Measurements from ENCODE around the gene AEN.

Gene AEN

DNA sequence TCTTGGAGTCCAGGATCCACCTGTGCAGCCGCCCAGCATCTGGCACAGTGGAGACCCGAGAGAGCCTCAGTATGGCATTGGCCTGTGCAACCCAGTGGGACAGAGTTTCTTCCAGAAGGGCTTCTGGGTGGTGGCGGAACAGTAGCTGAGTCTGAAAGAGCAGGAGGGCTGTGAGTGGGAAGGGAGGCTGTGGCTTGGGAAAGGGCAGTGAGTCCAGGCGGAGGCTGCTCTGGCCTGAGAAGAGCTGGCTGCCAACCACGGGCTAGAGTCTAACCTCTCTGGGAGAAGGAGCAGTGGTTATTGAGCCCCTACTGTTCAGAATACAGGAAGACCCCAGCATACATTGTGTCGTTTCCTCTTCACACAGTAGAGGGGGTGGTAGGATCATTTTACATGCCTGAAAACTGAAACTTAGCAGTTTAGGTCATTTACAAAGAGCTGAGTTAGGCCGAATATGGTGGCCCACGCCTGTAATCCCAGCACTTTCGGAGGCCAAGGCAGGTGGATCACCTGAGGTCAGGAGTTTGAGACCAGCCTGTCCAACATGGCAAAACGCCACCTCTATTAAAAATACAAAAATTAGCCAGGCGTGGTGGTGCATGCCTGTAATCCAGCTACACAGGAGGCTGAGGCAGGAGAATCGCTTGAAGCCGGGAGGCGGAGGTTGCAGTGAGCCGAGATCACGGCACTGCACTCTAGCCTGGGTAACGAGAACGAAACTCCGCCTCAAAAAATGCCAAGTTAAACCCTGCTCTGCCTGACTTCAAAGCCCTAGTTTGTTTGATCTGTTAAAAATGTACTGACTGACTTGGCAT lies 3.2 kb downstream of the AEN start:
- H3K4me3 ChIP-seq (ENCODE audit: low read depth, low read length), result peak overlapping the region; percentile 92
- no peak overlapping the region for H2AFZ ChIP-seq (ENCODE audit: low read length, unreplicated experiment)
- peaks cover 45% of the 10 kb centered on the region for H3K4me1 ChIP-seq (ENCODE audit: control insufficient read depth, insufficient read depth, low read length, unreplicated experiment)
- H3K36me3 ChIP-seq (ENCODE audit: insufficient read depth, low read length), result peaks cover 28% of the 10 kb centered on the region
- peak overlapping the region; percentile 96; the same call in 1 of the 2 replicates for H3K27ac ChIP-seq (ENCODE audit: low read depth, low read length)
- no peaks in the 10 kb centered on the region for H3K27me3 ChIP-seq (ENCODE audit: insufficient read depth, low read length)
- H3K79me2 ChIP-seq (ENCODE audit: control insufficient read depth, insufficient read depth, low read length, unreplicated experiment), result peaks cover 81% of the 10 kb centered on the region

DNA sequence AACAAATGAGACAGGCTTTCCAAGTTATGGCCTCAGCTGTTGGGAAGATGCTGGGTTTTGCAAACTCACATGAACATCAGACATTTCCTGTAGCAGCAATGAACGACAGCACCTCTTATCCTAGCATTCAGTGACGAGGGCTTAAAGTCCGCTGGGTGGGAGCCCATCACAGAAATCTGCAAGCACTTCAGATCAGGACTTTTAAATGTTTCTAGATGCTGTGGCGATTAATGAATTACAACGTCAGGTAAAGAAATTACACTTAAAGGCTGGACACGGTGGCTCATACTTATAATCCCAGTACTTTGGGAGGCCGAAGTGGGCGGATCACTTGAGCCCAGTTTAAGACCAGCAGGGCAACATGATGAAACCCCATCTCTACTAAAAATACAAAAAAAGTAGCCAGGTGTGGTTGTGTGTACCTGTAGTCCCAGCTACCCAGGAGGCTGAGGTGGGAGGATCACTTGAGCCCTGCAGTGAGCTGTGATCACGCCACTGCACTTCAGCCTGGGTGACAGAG lies 3.9 kb downstream of the AEN start:
- Histone ChIP-seq H3K27ac (ENCODE audit: low read depth, low read length) (no peak overlapping the region), H2AFZ (ENCODE audit: low read length, unreplicated experiment) (no peak overlapping the region), H3K36me3 (ENCODE audit: insufficient read depth, low read length) (peaks cover 32% of the 10 kb centered on the region), H3K4me3 (ENCODE audit: low read depth, low read length) (peak overlapping the region; percentile 17), H3K27me3 (ENCODE audit: insufficient read depth, low read length) (no peaks in the 10 kb centered on the region), H3K79me2 (ENCODE audit: control insufficient read depth, insufficient read depth, low read length, unreplicated experiment) (peaks cover 87% of the 10 kb centered on the region), H3K4me1 (ENCODE audit: control insufficient read depth, insufficient read depth, low read length, unreplicated experiment) (peaks cover 52% of the 10 kb centered on the region)

DNA sequence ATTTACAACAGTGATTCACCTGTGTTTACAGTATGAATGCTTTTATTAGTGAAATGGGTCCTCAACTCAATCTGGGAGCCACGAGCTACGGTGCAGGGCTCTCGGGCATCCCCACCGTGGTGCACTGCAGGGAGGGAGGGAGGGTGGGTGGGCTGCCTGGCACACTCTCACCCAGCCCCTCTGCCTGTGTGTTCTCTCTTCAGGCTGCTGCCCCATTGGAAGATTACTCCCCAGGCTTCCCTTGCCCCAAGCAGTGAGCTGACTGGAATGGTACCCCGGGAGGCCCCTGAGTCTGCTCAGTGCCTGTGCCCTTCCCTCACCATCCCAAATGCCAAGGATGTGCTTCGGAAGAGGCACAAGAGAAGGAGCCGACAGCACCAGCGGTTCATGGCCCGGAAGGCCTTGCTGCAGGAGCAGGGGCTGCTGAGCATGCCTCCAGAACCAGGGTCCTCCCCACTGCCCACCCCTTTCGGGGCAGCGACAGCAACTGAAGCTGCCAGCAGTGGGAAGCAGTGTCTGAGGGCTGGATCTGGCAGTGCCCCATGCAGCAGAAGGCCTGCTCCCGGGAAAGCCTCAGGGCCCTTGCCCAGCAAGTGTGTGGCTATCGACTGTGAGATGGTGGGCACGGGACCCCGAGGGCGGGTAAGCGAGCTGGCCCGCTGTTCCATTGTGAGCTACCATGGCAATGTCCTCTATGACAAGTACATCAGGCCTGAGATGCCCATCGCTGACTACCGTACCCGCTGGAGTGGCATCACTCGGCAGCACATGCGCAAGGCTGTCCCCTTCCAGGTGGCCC lies 5.0 kb downstream of the AEN start:
- Histone ChIP-seq H3K4me3 (ENCODE audit: low read depth, low read length) (no peak overlapping the region), H3K27ac (ENCODE audit: low read depth, low read length) (no peak overlapping the region), H3K36me3 (ENCODE audit: insufficient read depth, low read length) (peaks cover 32% of the 10 kb centered on the region), H3K4me1 (ENCODE audit: control insufficient read depth, insufficient read depth, low read length, unreplicated experiment) (peaks cover 59% of the 10 kb centered on the region), H3K27me3 (ENCODE audit: insufficient read depth, low read length) (no peaks in the 10 kb centered on the region), H3K79me2 (ENCODE audit: control insufficient read depth, insufficient read depth, low read length, unreplicated experiment) (peaks cover 87% of the 10 kb centered on the region), H2AFZ (ENCODE audit: low read length, unreplicated experiment) (no peak overlapping the region)

DNA sequence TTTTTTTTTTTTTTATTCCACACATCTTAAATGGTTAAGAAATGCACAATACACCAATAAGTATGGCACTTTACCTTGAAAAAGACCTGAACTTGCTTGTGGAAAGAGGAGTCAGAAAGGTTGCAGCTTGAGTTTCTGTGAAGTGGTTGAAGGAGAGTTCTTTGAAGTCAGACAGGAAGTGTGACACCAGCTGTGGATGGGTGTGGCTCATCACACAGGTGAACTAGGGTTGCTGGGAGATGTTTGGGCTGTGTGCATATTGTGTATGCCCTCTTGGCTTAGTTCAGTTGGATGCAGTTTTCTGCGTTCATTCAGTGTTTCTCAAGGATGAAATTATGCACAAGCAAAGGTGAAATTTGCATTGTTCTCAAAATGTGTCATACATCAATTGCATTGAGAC lies 6.3 kb downstream of the AEN start:
- H3K4me3 ChIP-seq (ENCODE audit: low read depth, low read length), result no peak overlapping the region
- H3K4me1 ChIP-seq (ENCODE audit: control insufficient read depth, insufficient read depth, low read length, unreplicated experiment), result peaks cover 61% of the 10 kb centered on the region
- no peaks in the 10 kb centered on the region for H3K27me3 ChIP-seq (ENCODE audit: insufficient read depth, low read length)
- no peak overlapping the region for H3K27ac ChIP-seq (ENCODE audit: low read depth, low read length)
- H3K36me3 ChIP-seq (ENCODE audit: insufficient read depth, low read length), result peaks cover 37% of the 10 kb centered on the region
- no peak overlapping the region for H2AFZ ChIP-seq (ENCODE audit: low read length, unreplicated experiment)
- peaks cover 74% of the 10 kb centered on the region for H3K79me2 ChIP-seq (ENCODE audit: control insufficient read depth, insufficient read depth, low read length, unreplicated experiment)

DNA sequence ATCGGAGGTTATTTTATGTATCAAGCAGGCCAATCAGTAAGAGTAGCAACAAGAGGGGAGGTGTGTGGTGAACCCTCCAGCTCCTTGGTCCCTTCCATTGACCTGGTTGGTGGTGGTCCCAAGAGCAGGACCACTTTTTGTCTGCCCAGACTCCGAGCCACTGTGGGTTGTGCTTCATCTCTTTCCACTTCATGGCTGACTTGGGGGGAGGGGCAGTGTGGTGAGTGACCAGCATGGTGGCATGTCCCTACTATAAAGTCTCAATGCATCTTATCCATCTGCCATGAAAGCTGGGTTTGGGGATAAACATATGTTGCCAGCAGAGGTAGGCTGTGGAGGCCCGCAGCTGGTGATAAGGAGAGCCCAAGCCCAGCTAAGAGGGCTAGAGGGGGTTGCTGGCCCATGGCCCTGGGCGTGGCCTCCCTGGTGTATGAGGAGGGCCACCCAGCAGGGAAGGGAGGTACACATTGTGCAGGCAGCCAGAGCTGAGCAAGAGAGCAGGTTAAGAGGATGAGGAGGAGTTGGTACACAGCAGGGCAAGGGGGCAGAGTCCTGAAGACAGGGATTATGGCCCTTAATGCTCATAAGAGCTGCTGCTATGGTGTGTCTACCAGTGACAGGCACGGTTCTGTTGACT lies 7.0 kb downstream of the AEN start:
- no peaks in the 10 kb centered on the region for H3K27me3 ChIP-seq (ENCODE audit: insufficient read depth, low read length)
- no peak overlapping the region for H3K27ac ChIP-seq (ENCODE audit: low read depth, low read length)
- H3K4me3 ChIP-seq (ENCODE audit: low read depth, low read length), result no peak overlapping the region
- H3K79me2 ChIP-seq (ENCODE audit: control insufficient read depth, insufficient read depth, low read length, unreplicated experiment), result peaks cover 67% of the 10 kb centered on the region
- H3K4me1 ChIP-seq (ENCODE audit: control insufficient read depth, insufficient read depth, low read length, unreplicated experiment), result peaks cover 57% of the 10 kb centered on the region
- no peak overlapping the region for H2AFZ ChIP-seq (ENCODE audit: low read length, unreplicated experiment)
- peaks cover 37% of the 10 kb centered on the region for H3K36me3 ChIP-seq (ENCODE audit: insufficient read depth, low read length)

DNA sequence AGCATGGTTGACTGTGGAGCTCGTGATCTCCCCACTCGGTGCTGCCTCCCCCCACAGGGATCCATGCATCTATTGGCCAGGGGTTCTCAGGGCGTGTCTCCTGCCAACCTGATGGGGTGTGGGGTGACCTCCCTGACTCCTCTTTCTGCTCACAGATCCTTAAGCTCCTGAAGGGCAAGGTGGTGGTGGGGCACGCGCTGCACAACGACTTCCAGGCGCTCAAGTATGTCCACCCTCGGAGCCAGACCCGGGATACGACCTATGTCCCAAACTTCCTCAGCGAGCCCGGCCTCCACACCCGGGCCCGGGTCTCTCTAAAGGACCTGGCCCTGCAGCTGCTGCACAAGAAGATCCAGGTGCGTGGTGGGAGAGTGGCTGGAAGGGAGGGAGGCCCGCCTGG lies 7.9 kb downstream of the AEN start:
- peaks cover 37% of the 10 kb centered on the region for H3K36me3 ChIP-seq (ENCODE audit: insufficient read depth, low read length)
- no peak overlapping the region for H3K4me3 ChIP-seq (ENCODE audit: low read depth, low read length)
- no peaks in the 10 kb centered on the region for H3K27me3 ChIP-seq (ENCODE audit: insufficient read depth, low read length)
- H3K27ac ChIP-seq (ENCODE audit: low read depth, low read length), result no peak overlapping the region
- no peak overlapping the region for H2AFZ ChIP-seq (ENCODE audit: low read length, unreplicated experiment)
- peaks cover 48% of the 10 kb centered on the region for H3K4me1 ChIP-seq (ENCODE audit: control insufficient read depth, insufficient read depth, low read length, unreplicated experiment)
- H3K79me2 ChIP-seq (ENCODE audit: control insufficient read depth, insufficient read depth, low read length, unreplicated experiment), result peaks cover 58% of the 10 kb centered on the region

DNA sequence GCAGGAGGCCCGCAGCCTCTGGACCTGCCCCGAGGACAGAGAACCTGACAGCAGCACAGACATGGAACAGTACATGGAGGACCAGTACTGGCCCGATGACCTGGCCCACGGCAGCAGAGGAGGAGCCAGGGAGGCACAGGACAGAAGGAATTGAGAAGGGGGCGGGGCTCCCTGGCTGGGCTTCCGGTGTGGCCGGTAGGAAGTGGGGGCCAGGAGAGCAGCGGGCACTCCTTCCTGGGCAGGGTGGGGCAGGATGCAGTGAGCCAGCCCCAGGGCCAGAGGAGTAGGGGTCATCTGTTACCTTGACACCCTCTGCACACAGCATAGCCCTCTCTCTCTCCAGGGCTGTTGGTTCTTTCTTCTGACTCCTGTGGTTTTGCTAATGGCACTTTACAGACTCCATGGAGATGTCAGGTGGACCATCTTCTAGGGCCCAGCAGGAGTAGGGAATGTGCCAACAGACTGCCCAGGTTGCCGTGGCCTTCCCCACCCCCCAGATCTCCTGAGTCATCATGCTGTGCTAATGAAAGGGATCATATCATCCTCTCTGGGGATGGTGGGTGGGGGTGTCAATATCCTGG lies 9.1 kb downstream of the AEN start:
- Histone ChIP-seq H3K4me3 (ENCODE audit: low read depth, low read length) (no peak overlapping the region), H3K4me1 (ENCODE audit: control insufficient read depth, insufficient read depth, low read length, unreplicated experiment) (peaks cover 36% of the 10 kb centered on the region), H3K36me3 (ENCODE audit: insufficient read depth, low read length) (peaks cover 37% of the 10 kb centered on the region), H2AFZ (ENCODE audit: low read length, unreplicated experiment) (no peak overlapping the region), H3K27me3 (ENCODE audit: insufficient read depth, low read length) (no peaks in the 10 kb centered on the region), H3K79me2 (ENCODE audit: control insufficient read depth, insufficient read depth, low read length, unreplicated experiment) (peaks cover 46% of the 10 kb centered on the region), H3K27ac (ENCODE audit: low read depth, low read length) (peak overlapping the region; percentile 54)

DNA sequence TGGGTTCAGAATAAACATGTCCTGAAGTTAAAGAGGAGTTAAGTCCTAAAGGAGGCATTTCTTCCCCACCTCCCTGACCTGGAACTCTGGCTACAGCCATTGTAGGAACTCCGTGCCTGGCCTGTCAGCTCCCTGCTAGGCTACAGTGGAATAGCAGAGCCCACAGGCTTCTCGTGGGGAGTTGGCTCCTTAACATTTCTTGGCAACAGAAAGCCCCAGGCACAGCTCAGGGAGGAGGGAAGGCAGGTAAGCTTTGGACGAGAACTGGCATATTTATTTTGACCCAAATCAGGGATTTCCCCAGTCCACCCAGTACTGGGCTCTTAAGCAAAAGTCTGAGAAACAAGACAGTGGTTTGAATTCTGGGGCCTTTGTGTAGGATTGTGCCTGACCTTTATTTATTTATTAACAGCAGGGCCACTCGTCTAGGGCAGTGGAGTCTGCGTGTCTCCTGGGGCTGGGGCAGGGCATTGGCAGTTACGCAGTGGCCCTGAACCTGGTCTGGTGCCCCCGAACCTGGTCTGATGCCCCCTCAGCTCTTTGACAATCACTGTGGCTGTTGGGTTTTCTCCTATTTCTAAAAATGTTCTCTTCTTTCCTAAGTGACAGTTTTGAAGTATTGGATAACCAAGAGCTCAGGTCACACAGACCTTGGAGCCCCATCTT lies 9.8 kb downstream of the AEN start:
- H3K79me2 ChIP-seq (ENCODE audit: control insufficient read depth, insufficient read depth, low read length, unreplicated experiment), result peaks cover 39% of the 10 kb centered on the region
- no peaks in the 10 kb centered on the region for H3K27me3 ChIP-seq (ENCODE audit: insufficient read depth, low read length)
- peaks cover 37% of the 10 kb centered on the region for H3K36me3 ChIP-seq (ENCODE audit: insufficient read depth, low read length)
- H2AFZ ChIP-seq (ENCODE audit: low read length, unreplicated experiment), result no peak overlapping the region
- H3K4me1 ChIP-seq (ENCODE audit: control insufficient read depth, insufficient read depth, low read length, unreplicated experiment), result peaks cover 36% of the 10 kb centered on the region
- H3K27ac ChIP-seq (ENCODE audit: low read depth, low read length), result peak overlapping the region; percentile 54
- no peak overlapping the region for H3K4me3 ChIP-seq (ENCODE audit: low read depth, low read length)

DNA sequence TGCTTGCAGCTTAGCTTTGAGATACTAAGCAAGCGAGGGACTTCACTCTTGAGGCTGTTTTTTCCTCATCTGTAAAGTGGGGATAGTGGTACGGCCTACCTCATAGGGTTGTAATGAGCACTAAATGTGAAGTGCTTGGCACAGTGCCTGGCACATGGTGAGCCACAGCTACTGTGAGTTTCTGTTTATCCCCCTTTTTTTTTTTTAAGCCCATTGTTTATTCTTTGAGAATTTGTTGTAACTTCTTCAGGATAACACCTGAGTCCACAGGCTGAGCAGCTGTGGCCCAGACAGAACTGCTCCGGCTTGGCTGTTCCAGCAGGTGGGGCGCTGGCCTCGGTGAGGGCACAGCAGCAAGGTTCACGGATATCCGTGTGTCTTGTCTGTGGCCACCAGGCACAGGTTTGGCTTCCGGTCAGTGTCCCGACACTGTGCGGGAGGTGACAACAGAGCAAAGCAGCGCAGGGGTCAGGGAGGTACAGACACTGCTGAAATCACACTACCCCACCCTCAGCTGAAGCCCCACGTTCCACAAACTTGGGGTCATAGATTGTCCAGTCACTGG lies 10.4 kb downstream of the AEN start:
- Histone ChIP-seq H3K27me3 (ENCODE audit: insufficient read depth, low read length) (no peaks in the 10 kb centered on the region), H3K4me3 (ENCODE audit: low read depth, low read length) (no peak overlapping the region), H3K27ac (ENCODE audit: low read depth, low read length) (no peak overlapping the region), H3K36me3 (ENCODE audit: insufficient read depth, low read length) (peaks cover 33% of the 10 kb centered on the region), H3K4me1 (ENCODE audit: control insufficient read depth, insufficient read depth, low read length, unreplicated experiment) (peaks cover 36% of the 10 kb centered on the region), H3K79me2 (ENCODE audit: control insufficient read depth, insufficient read depth, low read length, unreplicated experiment) (peaks cover 33% of the 10 kb centered on the region), H2AFZ (ENCODE audit: low read length, unreplicated experiment) (no peak overlapping the region)
